ENCODE results near the gene RTKN.
"Not testable (repeated sequence)": the region's sequence is repeated elsewhere in the genome, so short reads cannot be mapped to it uniquely, and the experiment has no call there.

RTKN gene

GRCh38 chr2:74461187-74462053, 19.7 kb upstream of the RTKN start:
- no peak for DNase-seq

- not testable (repeated sequence) for DNase-seq
These were observed 18.4 kb upstream of the RTKN start for GRCh38 chr2:74460187-74460586.

- not testable (repeated sequence) for DNase-seq
These were observed 17.9 kb upstream of the RTKN start for GRCh38 chr2:74459503-74460118.

GRCh38 chr2:74458938-74459363, 17.2 kb upstream of the RTKN start:
- DNase-seq, result no peak

DNA sequence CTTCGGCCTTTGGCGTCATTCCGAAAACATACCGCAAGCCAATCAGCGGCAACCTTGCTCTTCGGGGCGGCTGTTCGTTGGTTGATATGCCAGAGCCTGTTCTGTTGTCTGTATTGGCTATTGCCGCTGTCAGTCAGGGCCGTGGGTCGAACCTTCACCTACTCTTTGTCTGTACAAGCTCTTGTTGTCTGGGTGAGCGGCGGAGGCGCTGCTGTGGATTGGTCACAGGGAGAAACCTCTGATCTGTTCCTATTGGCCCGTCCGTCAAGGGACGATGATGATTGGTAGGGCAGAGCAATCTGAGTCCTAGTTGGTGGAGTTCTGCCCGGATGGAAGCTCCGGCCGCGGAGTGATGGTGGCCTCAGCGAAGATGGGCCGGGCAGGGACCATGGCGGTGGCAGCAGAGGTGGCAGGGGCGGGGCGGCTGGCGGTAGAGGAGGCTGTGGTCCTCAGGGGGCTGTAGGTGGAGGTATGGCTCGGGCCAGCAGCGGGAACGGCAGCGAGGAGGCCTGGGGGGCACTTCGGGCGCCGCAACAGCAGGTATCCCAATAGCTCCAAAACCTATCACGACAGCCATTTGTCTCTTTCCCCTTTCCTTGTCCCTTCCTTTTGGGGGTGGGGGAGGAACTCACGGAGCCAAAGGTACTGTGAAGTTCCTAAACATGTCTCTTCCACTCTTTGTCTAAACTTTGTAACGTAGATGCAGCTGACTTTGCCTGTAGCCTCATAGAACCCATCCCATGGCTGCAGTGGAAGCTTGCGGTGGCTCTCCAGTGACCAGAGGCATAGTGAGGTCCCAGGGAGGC, 16.6 kb upstream of the RTKN start, which contains the start of gene WBP1:
Gene WBP1 (plus strand): TSS at position 307 of the 806 bp plus-strand sequence. CDS start 165 bp downstream, at position 472.
- peak; percentile 99 for DNase-seq

- peak; percentile 76 for DNase-seq
These were observed 15.9 kb upstream of the RTKN start for GRCh38 chr2:74457549-74458131.

DNA sequence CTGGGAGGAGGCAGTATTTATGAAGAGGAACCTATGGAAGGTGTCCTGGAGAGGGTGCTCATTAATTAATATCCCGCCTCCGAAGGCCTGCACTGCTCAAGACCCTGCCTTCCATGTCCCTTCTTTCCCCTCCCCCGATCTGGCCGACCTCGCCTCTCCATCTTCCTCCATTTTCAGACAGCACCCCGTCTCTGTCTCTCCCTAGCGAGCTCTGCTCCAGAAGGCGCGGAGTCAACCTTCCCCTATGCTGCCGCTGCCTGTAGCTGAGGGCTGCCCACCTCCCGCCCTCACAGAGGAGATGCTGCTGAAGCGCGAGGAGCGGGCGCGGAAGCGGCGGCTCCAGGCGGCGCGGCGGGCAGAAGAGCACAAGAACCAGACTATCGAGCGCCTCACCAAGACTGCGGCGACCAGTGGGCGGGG, 15.4 kb upstream of the RTKN start:
- no peak for DNase-seq

DNA sequence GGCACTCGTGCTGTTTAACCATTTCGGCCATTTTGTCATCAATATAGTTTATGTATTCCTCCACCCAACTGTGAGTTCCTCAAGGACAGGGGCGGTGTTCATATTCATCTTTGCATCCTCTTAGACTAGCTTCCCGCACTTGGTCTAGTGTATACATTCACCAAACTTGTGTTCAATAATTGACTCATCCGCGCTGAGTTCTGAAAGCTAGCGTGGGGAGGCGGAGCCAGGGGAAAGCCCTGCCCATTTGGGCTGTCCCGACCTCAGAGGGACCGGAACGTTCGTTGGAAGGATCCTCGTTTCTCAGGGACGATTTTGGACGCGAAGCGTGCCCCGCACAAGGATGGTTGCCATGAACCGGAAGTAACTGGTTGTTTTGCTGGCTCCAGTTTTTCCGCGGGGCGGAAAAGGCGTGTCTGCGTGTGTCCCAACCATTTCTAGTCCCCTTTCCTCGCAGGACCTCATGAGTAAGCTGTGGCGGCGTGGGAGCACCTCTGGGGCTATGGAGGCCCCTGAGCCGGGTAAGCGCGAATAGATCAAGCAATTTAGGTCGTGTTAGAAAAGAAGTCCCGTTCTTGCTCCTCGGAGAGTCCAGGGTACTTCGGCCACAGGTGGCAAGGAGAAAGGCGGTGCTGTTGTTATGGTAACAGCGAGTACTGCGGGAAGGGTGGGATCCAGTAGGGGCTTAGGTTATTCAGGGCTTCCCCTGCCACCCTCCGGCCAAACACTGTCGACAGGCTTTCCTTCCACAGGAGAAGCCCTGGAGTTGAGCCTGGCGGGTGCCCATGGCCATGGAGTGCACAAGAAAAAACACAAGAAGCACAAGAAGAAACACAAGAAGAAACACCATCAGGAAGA, 13.1 kb upstream of the RTKN start, which contains the start of gene INO80B:
Gene INO80B (plus strand): TSS at position 434 of the 858 bp plus-strand sequence. CDS start 30 bp downstream, at position 464.
- peak; percentile 96 for DNase-seq

- no peak for DNase-seq
These were observed 8.9 kb upstream of the RTKN start for GRCh38 chr2:74450570-74451190.

GRCh38 chr2:74448771-74449170, 7.0 kb upstream of the RTKN start:
- DNase-seq, result no peak

- no peak for DNase-seq
These were observed 5.7 kb upstream of the RTKN start for GRCh38 chr2:74447230-74447999.

DNA sequence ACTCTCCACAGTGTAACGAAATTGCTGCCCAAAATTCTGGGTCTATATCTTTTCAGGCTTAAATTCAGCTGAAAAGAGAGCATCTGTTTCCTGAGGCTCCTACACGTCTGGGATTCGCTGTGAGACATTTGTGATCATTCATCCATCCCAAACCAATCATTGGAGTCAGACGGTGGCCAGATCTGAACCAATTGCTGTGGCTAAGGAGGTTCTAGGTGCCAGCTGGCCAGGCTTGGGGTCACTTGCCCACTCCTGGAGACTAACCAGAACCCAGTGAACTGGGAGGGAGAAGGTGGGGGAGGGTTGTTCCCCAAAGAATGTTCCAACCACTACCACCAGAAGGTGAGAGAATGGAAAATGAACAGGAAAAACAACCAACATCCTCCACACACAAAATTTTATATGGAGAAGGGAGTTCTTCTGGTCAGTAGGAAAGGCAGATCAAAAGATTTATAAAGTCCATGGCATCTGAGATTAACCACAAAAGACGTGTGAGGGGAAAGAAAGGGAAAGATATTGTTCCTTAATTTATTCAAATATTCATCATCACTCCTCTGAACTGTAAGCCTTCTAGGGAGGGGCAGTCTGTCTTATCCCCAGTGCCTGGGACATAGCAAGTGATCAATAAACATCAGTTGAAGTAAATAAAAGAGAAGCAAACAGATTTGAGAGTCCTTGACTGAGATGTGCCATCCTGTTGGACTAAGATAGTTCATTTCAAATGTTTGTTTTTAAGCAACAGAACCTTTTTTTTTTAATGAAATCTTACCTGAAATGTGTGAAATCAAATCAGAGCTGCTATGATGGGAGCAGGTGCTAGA, 3.0 kb upstream of the RTKN start:
- no peak for DNase-seq

DNA sequence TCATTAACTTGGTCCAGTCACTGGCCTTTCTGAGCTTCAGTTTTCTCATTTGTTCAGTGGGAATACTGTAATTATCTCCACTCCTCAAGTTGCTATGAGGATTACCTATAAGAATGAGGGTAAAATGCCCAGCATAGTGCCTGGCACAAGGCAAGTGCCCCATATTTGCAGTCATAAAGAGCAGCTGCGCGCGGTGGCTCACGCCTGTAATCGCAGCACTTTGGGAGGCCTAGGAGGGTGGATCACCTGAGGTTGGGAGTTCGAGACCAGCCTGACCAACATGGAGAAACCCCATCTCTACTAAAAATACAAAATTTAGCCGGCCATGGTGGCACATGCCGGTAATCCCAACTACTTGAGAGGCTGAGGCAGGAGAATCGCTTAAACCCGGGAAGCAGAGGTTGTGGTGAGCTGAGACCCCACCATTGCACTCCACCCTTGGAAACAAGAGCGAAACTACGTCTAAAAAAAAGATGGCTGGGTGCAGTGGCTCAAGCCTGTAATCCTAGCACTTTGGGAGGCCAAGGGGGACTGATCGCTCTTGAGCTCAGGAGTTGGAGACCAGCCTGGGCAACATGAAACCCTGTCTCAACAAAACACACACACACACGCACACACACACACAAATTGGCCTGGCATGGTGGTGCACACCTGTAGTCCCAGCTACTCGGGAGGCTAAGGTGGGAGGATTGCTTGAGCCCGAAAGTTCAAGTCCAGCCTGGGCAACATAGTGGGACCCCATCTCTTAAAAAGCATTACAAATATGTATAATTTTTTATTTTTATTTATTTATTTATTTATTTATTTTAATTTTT, 953 bp upstream of the RTKN start:
- DNase-seq, result not testable (repeated sequence)

DNA sequence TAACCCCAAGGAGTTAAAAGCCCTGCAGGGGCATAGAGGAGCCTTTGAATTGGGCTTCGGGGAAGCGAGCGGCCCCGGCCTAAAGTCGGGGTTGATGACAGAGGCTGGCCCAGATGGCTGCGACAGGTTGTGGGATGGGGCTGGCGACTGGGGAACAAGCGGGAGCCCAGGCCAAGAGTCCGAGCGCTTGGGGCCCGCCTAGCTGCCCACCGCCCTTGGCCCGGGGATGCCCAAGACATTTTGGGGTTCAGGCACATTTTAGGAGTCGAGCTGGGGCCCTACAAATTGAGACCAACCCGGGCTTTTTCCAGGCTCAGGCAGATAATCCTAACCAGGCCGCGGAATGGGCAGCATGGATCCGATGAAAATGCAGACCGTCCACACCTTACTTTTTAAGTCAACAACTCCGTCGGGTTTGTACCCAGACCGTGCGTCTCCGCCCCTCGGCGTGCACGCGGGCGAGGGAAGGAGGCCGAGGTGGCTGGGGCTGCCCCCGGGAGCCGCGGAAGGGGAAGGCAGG, 507 bp downstream of the RTKN start:
- no peak for DNase-seq

DNA sequence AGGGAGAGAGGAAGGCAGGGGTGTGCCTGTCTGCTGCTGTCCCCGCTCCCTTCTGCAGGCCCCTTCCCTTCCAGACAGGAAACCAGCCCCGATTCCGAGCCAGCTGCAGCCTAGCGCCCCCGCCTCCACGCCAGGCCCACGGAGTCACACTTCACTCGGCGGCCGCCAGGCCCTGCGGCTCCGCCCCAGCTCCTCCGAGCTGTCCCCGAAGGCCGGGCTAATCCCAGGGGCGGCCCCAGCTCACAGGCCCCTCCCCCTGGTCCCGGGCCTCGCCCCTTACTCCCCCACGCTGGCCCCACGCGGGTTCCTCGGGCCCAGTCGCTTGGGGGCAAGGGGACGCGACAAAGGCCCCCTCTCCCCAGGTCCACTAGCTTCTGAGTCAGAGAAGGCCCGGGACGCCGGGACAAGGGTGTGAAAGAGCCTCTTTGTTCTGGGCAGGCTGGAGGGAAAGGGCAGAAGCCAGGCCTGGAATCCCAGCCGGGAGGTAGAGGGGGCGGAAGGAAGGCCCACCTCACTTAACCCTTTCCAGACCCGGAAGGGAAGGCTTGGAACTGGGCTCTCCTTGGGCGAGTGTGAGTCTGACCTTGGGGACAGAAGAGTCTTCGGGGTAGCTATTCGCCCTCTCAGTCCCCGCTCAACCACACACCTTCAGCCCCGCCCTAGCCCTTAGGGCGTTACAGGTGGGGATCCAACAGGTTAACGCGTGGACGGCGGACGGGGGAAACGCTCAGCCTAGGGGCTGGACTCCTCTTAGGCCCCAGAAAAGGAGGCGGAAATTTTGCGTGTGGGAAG, 1.2 kb downstream of the RTKN start:
- DNase-seq, result no peak

- DNase-seq, result no peak
These were observed 1.8 kb downstream of the RTKN start for GRCh38 chr2:74439803-74440377.

DNA sequence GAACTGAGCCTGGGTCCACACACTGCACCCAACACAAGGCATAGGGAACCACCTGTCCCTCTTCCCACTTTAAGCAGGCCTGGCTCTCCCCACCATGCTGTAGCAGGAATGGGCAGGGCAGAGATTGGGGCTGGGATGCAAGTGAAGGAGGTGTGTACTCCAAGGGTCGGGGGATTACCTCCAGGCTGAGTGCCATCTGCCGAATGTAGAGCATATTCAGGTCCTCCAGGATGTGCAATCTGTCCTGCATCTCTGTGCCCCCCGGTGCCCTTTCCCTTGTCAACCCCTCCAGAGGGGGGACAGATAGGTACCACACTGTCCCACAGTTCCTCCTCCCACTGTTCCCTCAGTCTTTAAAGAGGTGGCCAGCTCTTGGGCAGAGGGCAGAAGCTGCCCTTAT, 2.4 kb downstream of the RTKN start:
- DNase-seq, result no peak
